HUES64 (cell line): ENCODE measurements around the gene PRR19.
"Not testable (repeated sequence)": the region's sequence is repeated elsewhere in the genome, so short reads cannot be mapped to it uniquely, and the experiment has no call there.

Experiments
- H3K27ac ChIP-seq: 2 replicates; pipeline ENCODE4 v1.7.0; 2013; ENCODE audit warnings: low read depth, low read length, inconsistent platforms
- H3K27me3 ChIP-seq: 2 replicates; pipeline ENCODE4 v1.6.1; 2013; ENCODE audit warnings: mild to moderate bottlenecking, low read length; ENCODE audit not compliant: insufficient read depth
- H3K36me3 ChIP-seq: 2 replicates; pipeline ENCODE4 v1.6.1; 2013; ENCODE audit warnings: mild to moderate bottlenecking, low read length; ENCODE audit not compliant: insufficient read depth
- H3K4me1 ChIP-seq: 2 replicates; pipeline ENCODE4 v1.6.1; 2013; ENCODE audit warnings: mild to moderate bottlenecking, low read length, moderate library complexity; ENCODE audit not compliant: insufficient read depth
- H3K4me3 ChIP-seq: 2 replicates; pipeline ENCODE4 v1.5.1; 2013; ENCODE audit warnings: mild to moderate bottlenecking, low read length, moderate library complexity
- H3K9ac ChIP-seq: 2 replicates; pipeline ENCODE4 v1.6.1; 2013; ENCODE audit warnings: mild to moderate bottlenecking, low read depth, low read length
- H3K9me3 ChIP-seq: 2 replicates; pipeline ENCODE4 v1.6.1; 2013; ENCODE audit warnings: low read depth, low read length; ENCODE audit not compliant: insufficient read depth
- whole genome bisulfite sequencing: fragments of 150-250, 120-280 bp; methylation state at CpG from one replicate; pipeline ENCODE4 v1.1.7; 2013; ENCODE audit warnings: missing lambda C conversion rate; 5-methylcytosine and 5-hydroxymethylcytosine counted together

The PRR19 gene

DNA sequence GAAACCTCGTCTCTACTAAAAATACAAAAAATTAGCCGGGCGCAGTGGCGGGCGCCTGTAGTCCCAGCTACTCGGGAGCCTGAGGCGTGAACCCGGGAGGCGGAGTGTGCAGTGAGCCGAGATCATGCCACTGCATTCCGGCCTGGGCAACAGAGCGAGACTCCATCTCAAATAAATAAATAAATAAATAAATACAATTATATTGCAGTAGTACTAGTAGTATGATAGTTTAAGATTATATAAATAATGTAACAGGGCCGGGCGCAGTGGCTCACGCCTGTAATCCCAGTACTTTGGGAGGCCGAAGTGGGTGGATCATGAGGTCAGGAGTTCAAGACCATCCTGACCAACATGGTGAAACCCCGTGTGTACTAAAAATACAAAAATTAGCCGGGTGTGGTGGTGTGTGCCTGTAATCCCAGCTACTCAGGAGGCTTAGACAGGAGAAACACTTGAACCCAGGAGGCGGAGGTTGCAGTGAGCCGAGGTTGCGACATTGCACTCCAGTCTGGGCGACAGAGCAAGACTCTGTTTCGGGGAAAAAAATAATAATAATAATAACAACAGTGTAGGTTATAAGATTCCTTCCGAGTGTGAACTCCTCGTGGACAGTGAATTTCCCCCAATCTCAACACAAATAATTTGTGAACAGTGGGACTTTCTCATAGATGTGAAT is 34.9 kb upstream of the PRR19 start:
- H3K9ac ChIP-seq, H3K27me3 ChIP-seq, H3K27ac ChIP-seq, H3K9me3 ChIP-seq, H3K36me3 ChIP-seq: not testable (repeated sequence)
- WGBS = 94% methylated on average over 20 of the region's 25 CpGs
- Histone ChIP-seq H3K4me1 (peaks cover 13% of the 10 kb centered on the region; the same call in 1 of the 2 replicates), H3K4me3 (peak overlapping the region; percentile 84)

DNA sequence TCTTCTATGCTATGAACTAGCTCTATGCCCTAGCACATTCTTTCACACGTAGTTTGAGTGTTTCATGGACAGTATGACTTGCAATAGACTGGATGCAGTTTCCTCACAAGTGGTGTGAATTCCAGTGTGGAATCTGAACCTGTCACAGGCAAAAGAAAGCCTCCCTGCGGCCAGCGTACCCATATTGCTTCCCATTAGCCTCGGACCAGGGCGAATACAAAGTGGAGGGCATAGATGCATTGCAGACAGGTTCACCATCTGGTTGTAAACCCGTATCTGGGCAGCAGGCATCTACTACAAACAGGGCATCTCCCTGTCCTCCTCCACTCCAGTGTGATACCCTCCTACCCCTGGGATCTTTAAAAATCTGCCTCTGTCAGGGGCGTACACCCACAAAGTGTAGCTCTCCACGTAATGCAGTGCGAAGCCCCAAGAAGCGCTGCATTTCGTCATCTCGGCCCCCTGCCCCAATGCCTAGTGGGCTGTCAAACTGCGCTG is 34.2 kb upstream of the PRR19 start:
- WGBS = 14% methylated on average over 13 of the region's 13 CpGs
- Histone ChIP-seq H3K27ac (no peak overlapping the region), H3K4me1 (peaks cover 13% of the 10 kb centered on the region; the same call in 1 of the 2 replicates), H3K36me3 (no peaks in the 10 kb centered on the region), H3K9me3 (no peaks in the 10 kb centered on the region), H3K27me3 (no peaks in the 10 kb centered on the region), H3K4me3 (peak overlapping the region; percentile 84), H3K9ac (peak overlapping the region; percentile 54)

- under 1% methylated on average over 44 of the region's 46 CpGs for WGBS
- H3K4me3 ChIP-seq = peak overlapping the region; percentile 84
- no peaks in the 10 kb centered on the region for H3K9me3 ChIP-seq
- H3K4me1 ChIP-seq = peaks cover 13% of the 10 kb centered on the region; the same call in 1 of the 2 replicates
- H3K27ac ChIP-seq = peak overlapping the region; percentile 97
- H3K9ac ChIP-seq = peak overlapping the region; percentile 95
- no peaks in the 10 kb centered on the region for H3K27me3 ChIP-seq
- peaks cover 3% of the 10 kb centered on the region; the same call in 1 of the 2 replicates for H3K36me3 ChIP-seq
Observed at GRCh38 chr19:42268142-42268703, 33.7 kb upstream of the PRR19 start.

- Histone ChIP-seq H3K4me3 (peak within 1 kb of the TSS; percentile 84), H3K4me1 (peaks cover 13% of the 10 kb centered on the region; the same call in 1 of the 2 replicates), H3K27ac (peak within 1 kb of the TSS; percentile 97), H3K27me3 (no peaks in the 10 kb centered on the region), H3K9ac (peak within 1 kb of the TSS; percentile 95), H3K9me3 (no peaks in the 10 kb centered on the region), H3K36me3 (peaks cover 5% of the 10 kb centered on the region; the same call in 1 of the 2 replicates)
- WGBS = under 1% methylated on average over 52 of the region's 52 CpGs
Observed at GRCh38 chr19:42268704-42269477, 33.0 kb upstream of the PRR19 start, which contains the start of gene CIC. TSS of gene CIC (plus strand) at chr19:42269252. CDS start at chr19:42271784, 2,532 bp downstream.

DNA sequence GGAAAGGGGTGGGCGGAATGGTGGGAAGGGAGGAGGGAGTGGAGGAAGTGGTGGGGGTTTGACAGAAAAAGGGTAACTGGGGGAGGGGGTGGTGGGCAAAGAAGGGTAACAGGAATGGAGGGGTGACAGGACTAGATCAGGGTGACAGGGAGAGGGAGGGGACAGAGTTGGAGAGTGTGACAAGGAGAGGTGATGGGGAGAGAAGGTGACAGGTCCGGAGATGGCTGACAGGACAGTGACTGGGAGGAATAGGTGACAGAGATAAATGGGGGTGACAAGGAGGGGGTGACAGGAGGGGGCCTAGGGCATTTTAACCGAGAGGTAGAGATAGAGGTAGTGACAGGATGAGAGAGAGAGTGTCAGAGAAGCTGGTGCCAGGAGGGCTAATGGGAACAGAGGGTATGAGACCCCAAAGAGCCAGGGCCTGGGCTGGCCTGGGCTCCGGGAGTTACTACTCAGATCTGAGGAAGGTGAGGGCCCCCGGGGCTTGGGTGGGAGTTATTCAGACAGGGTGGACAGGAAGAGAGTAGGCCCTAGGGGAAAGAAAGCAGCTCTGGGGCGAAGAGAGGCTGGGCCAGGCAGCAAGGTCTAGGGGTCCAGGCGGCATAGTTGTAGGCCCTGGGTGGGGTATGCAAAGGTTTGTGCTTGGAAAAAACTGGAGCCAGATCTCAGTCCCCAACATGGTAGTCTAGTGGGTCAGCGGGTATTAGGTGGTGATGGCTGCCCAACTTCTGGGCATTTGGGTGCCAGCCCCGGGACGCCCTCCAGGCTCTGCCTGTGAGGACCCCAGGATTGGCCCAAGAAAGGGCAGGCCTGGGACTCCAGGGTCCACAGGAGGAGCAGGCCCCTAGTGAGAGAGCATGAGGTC is 32.2 kb upstream of the PRR19 start:
- H3K27ac ChIP-seq = peak overlapping the region; percentile 17; the same call in 1 of the 2 replicates

GRCh38 chr19:42270346-42271044 is 31.4 kb upstream of the PRR19 start:
- peak overlapping the region; percentile 17; the same call in 1 of the 2 replicates for H3K27ac ChIP-seq

More for the DNA sequence above, 32.2 kb upstream of the PRR19 start:
- peak overlapping the region; percentile 5; the same call in 1 of the 2 replicates for H3K9ac ChIP-seq
- peak overlapping the region; percentile 84 for H3K4me3 ChIP-seq
- H3K9me3 ChIP-seq = no peaks in the 10 kb centered on the region
- 65% methylated on average over 10 of the region's 10 CpGs for WGBS
- peaks cover 12% of the 10 kb centered on the region for H3K36me3 ChIP-seq
- H3K4me1 ChIP-seq = peaks cover 13% of the 10 kb centered on the region; the same call in 1 of the 2 replicates
- H3K27me3 ChIP-seq = no peaks in the 10 kb centered on the region

DNA sequence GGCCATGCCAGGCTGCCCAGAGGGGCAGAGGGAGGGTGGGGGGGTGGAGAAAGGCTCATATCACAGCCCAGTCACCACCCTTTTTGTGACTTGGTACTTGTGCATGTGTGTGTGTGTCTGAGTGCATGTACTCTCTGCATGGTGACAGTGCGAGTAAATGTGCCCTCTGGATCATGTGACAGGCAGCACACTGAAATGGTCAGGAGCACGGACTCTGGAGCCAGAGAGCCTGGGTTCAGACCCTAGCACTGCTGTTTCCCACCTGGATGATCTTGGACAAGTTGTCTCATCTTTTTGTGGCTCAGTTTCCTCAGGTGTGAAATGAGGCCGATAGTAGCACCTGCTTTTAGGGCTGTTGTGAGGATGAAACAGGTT is 30.9 kb upstream of the PRR19 start:
- no peak overlapping the region for H3K27ac ChIP-seq

More at GRCh38 chr19:42270346-42271044, 31.4 kb upstream of the PRR19 start:
- H3K4me3 ChIP-seq = peak overlapping the region; percentile 84
- H3K36me3 ChIP-seq = peaks cover 15% of the 10 kb centered on the region
- peaks cover 13% of the 10 kb centered on the region; the same call in 1 of the 2 replicates for H3K4me1 ChIP-seq
- 78% methylated on average over 16 of the region's 18 CpGs for WGBS
- H3K9me3 ChIP-seq = no peaks in the 10 kb centered on the region
- peak overlapping the region; percentile 5; the same call in 1 of the 2 replicates for H3K9ac ChIP-seq
- H3K27me3 ChIP-seq = no peaks in the 10 kb centered on the region

DNA sequence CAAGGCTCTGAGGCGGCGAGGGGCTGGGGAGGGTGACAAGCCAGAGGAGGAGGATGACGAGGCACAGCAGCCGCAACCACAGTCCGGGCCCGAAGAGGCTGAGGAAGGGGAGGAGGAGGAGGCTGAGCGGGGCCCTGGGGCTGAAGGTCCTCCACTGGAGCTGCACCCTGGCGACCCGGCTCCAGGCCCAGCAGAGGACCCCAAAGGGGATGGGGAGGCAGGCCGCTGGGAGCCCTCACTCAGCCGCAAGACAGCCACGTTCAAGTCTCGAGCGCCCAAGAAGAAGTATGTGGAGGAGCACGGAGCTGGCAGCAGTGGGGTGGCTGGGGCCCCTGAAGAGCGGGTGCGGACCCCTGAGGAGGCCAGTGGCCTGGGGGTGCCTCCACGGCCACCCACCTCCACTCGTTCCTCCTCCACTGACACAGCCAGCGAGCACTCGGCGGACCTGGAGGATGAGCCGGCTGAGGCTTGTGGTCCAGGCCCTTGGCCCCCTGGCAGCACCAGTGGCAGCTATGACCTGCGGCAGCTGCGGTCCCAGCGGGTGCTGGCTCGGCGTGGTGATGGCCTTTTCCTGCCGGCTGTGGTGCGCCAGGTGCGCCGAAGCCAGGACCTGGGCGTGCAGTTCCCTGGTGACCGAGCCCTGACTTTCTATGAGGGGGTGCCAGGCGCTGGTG is 29.9 kb upstream of the PRR19 start:
- H3K9ac ChIP-seq = no peak overlapping the region
- H3K27ac ChIP-seq = no peak overlapping the region
- H3K9me3 ChIP-seq = no peaks in the 10 kb centered on the region
- WGBS = 96% methylated on average over 35 of the region's 35 CpGs
- H3K27me3 ChIP-seq = no peaks in the 10 kb centered on the region
- no peak overlapping the region for H3K4me3 ChIP-seq
- peaks cover 13% of the 10 kb centered on the region; the same call in 1 of the 2 replicates for H3K4me1 ChIP-seq
- H3K36me3 ChIP-seq = peaks cover 15% of the 10 kb centered on the region

More for the DNA sequence above, 30.9 kb upstream of the PRR19 start:
- WGBS = 91% methylated on average over 3 of the region's 3 CpGs
- Histone ChIP-seq H3K9me3 (no peaks in the 10 kb centered on the region), H3K4me1 (peaks cover 13% of the 10 kb centered on the region; the same call in 1 of the 2 replicates), H3K9ac (no peak overlapping the region), H3K27me3 (no peaks in the 10 kb centered on the region), H3K36me3 (peaks cover 15% of the 10 kb centered on the region), H3K4me3 (no peak overlapping the region)

DNA sequence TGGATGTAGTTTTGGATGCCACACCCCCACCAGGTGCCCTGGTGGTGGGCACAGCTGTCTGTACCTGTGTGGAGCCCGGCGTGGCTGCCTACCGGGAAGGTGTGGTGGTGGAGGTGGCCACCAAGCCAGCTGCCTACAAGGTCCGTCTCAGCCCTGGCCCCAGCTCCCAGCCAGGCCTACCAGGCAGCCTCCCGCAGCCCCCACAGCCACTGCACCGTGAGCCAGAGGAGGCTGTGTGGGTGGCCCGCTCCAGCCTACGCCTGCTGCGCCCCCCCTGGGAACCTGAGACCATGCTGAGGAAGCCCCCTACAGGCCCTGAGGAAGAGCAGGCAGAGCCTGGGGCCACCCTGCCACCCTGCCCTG is 29.4 kb upstream of the PRR19 start:
- Histone ChIP-seq H3K27ac (no peak overlapping the region), H3K4me1 (peaks cover 13% of the 10 kb centered on the region; the same call in 1 of the 2 replicates), H3K4me3 (no peak overlapping the region), H3K27me3 (no peaks in the 10 kb centered on the region), H3K9me3 (no peaks in the 10 kb centered on the region), H3K9ac (no peak overlapping the region), H3K36me3 (peaks cover 15% of the 10 kb centered on the region)
- WGBS = 95% methylated on average over 9 of the region's 9 CpGs
